ENCODE data around the gene PNPLA6.
"Not testable (repeated sequence)": the region's sequence is repeated elsewhere in the genome, so short reads cannot be mapped to it uniquely, and the experiment has no call there.

PNPLA6 gene

GRCh38 chr19:7533281-7533885 lies 2.1 kb upstream of the PNPLA6 start:
- Histone ChIP-seq H3K9me3 (ENCODE audit: control insufficient read depth, low read length) (no peaks in the 10 kb centered on the region), H3K4me1 (ENCODE audit: control insufficient read depth, insufficient read depth, low read length, poor library complexity, severe bottlenecking) (peaks cover 14% of the 10 kb centered on the region), H3K4me3 (ENCODE audit: insufficient read depth, low read depth, low read length, poor library complexity, severe bottlenecking) (peak overlapping the region; percentile 95), H3K36me3 (ENCODE audit: control insufficient read depth, insufficient read depth, low read length) (peaks cover 1% of the 10 kb centered on the region), H3K27ac (ENCODE audit: insufficient read depth, low read length, poor library complexity, severe bottlenecking) (peak overlapping the region; percentile 77), H3K27me3 (replicated peaks; ENCODE audit: control insufficient read depth, insufficient read depth, low read length, poor library complexity, severe bottlenecking) (no peaks in the 10 kb centered on the region)
- DNase-seq = no peak

- peak overlapping the region; percentile 95 for H3K4me3 ChIP-seq (ENCODE audit: insufficient read depth, low read depth, low read length, poor library complexity, severe bottlenecking)
- H3K27me3 ChIP-seq (replicated peaks; ENCODE audit: control insufficient read depth, insufficient read depth, low read length, poor library complexity, severe bottlenecking) = no peaks in the 10 kb centered on the region
- H3K27ac ChIP-seq (ENCODE audit: insufficient read depth, low read length, poor library complexity, severe bottlenecking) = peak overlapping the region; percentile 77
- no peaks in the 10 kb centered on the region for H3K9me3 ChIP-seq (ENCODE audit: control insufficient read depth, low read length)
- DNase-seq = peak; percentile 70 to 78 (median 75)
- peaks cover 14% of the 10 kb centered on the region for H3K4me1 ChIP-seq (ENCODE audit: control insufficient read depth, insufficient read depth, low read length, poor library complexity, severe bottlenecking)
- H3K36me3 ChIP-seq (ENCODE audit: control insufficient read depth, insufficient read depth, low read length) = peaks cover 7% of the 10 kb centered on the region
These were observed 1.5 kb upstream of the PNPLA6 start for GRCh38 chr19:7533925-7534480.

- Histone ChIP-seq H3K27ac (ENCODE audit: insufficient read depth, low read length, poor library complexity, severe bottlenecking) (peak overlapping the region; percentile 77), H3K27me3 (replicated peaks; ENCODE audit: control insufficient read depth, insufficient read depth, low read length, poor library complexity, severe bottlenecking) (no peaks in the 10 kb centered on the region), H3K36me3 (ENCODE audit: control insufficient read depth, insufficient read depth, low read length) (peaks cover 7% of the 10 kb centered on the region), H3K4me1 (ENCODE audit: control insufficient read depth, insufficient read depth, low read length, poor library complexity, severe bottlenecking) (peaks cover 14% of the 10 kb centered on the region), H3K4me3 (ENCODE audit: insufficient read depth, low read depth, low read length, poor library complexity, severe bottlenecking) (peak overlapping the region; percentile 95), H3K9me3 (ENCODE audit: control insufficient read depth, low read length) (no peaks in the 10 kb centered on the region)
- DNase-seq = peak in 1 of 3 donors; percentile 20
These were observed 928 bp upstream of the PNPLA6 start for GRCh38 chr19:7534531-7535046.

- Histone ChIP-seq H3K4me1 (ENCODE audit: control insufficient read depth, insufficient read depth, low read length, poor library complexity, severe bottlenecking) (peaks cover 14% of the 10 kb centered on the region), H3K27ac (ENCODE audit: insufficient read depth, low read length, poor library complexity, severe bottlenecking) (peak overlapping the region; percentile 77), H3K27me3 (replicated peaks; ENCODE audit: control insufficient read depth, insufficient read depth, low read length, poor library complexity, severe bottlenecking) (no peaks in the 10 kb centered on the region), H3K4me3 (ENCODE audit: insufficient read depth, low read depth, low read length, poor library complexity, severe bottlenecking) (peak overlapping the region; percentile 95), H3K36me3 (ENCODE audit: control insufficient read depth, insufficient read depth, low read length) (peaks cover 20% of the 10 kb centered on the region), H3K9me3 (ENCODE audit: control insufficient read depth, low read length) (no peaks in the 10 kb centered on the region)
- DNase-seq = no peak
These were observed 630 bp downstream of the PNPLA6 start for GRCh38 chr19:7535998-7536695.

GRCh38 chr19:7538990-7539389 lies 3.5 kb downstream of the PNPLA6 start:
- H3K9me3 ChIP-seq (ENCODE audit: control insufficient read depth, low read length); DNase-seq; H3K4me3 ChIP-seq (ENCODE audit: insufficient read depth, low read depth, low read length, poor library complexity, severe bottlenecking); H3K27ac ChIP-seq (ENCODE audit: insufficient read depth, low read length, poor library complexity, severe bottlenecking); H3K27me3 ChIP-seq (replicated peaks; ENCODE audit: control insufficient read depth, insufficient read depth, low read length, poor library complexity, severe bottlenecking): not testable (repeated sequence)
- Histone ChIP-seq H3K4me1 (ENCODE audit: control insufficient read depth, insufficient read depth, low read length, poor library complexity, severe bottlenecking) (peaks cover 10% of the 10 kb centered on the region), H3K36me3 (ENCODE audit: control insufficient read depth, insufficient read depth, low read length) (peaks cover 43% of the 10 kb centered on the region)

GRCh38 chr19:7539827-7540425 lies 4.4 kb downstream of the PNPLA6 start:
- DNase-seq = no peak
- H3K9me3 ChIP-seq (ENCODE audit: control insufficient read depth, low read length) = no peaks in the 10 kb centered on the region
- H3K4me1 ChIP-seq (ENCODE audit: control insufficient read depth, insufficient read depth, low read length, poor library complexity, severe bottlenecking) = peaks cover 5% of the 10 kb centered on the region
- no peak overlapping the region for H3K27ac ChIP-seq (ENCODE audit: insufficient read depth, low read length, poor library complexity, severe bottlenecking)
- no peak overlapping the region for H3K4me3 ChIP-seq (ENCODE audit: insufficient read depth, low read depth, low read length, poor library complexity, severe bottlenecking)
- peaks cover 43% of the 10 kb centered on the region for H3K36me3 ChIP-seq (ENCODE audit: control insufficient read depth, insufficient read depth, low read length)
- H3K27me3 ChIP-seq (replicated peaks; ENCODE audit: control insufficient read depth, insufficient read depth, low read length, poor library complexity, severe bottlenecking) = no peaks in the 10 kb centered on the region

- Histone ChIP-seq H3K4me1 (ENCODE audit: control insufficient read depth, insufficient read depth, low read length, poor library complexity, severe bottlenecking) (peaks cover 5% of the 10 kb centered on the region), H3K9me3 (ENCODE audit: control insufficient read depth, low read length) (no peaks in the 10 kb centered on the region), H3K27me3 (replicated peaks; ENCODE audit: control insufficient read depth, insufficient read depth, low read length, poor library complexity, severe bottlenecking) (no peaks in the 10 kb centered on the region), H3K4me3 (ENCODE audit: insufficient read depth, low read depth, low read length, poor library complexity, severe bottlenecking) (no peak overlapping the region), H3K27ac (ENCODE audit: insufficient read depth, low read length, poor library complexity, severe bottlenecking) (no peak overlapping the region), H3K36me3 (ENCODE audit: control insufficient read depth, insufficient read depth, low read length) (peaks cover 43% of the 10 kb centered on the region)
- DNase-seq = no peak
These were observed 5.4 kb downstream of the PNPLA6 start for GRCh38 chr19:7540761-7541474.

GRCh38 chr19:7541475-7541824 lies 5.9 kb downstream of the PNPLA6 start:
- Histone ChIP-seq H3K4me1 (ENCODE audit: control insufficient read depth, insufficient read depth, low read length, poor library complexity, severe bottlenecking) (peaks cover under 1% of the 10 kb centered on the region), H3K4me3 (ENCODE audit: insufficient read depth, low read depth, low read length, poor library complexity, severe bottlenecking) (no peak overlapping the region), H3K9me3 (ENCODE audit: control insufficient read depth, low read length) (no peaks in the 10 kb centered on the region), H3K27me3 (replicated peaks; ENCODE audit: control insufficient read depth, insufficient read depth, low read length, poor library complexity, severe bottlenecking) (no peaks in the 10 kb centered on the region), H3K27ac (ENCODE audit: insufficient read depth, low read length, poor library complexity, severe bottlenecking) (no peak overlapping the region), H3K36me3 (ENCODE audit: control insufficient read depth, insufficient read depth, low read length) (peaks cover 43% of the 10 kb centered on the region)
- no peak for DNase-seq

GRCh38 chr19:7541828-7542443 lies 6.4 kb downstream of the PNPLA6 start:
- Histone ChIP-seq H3K27me3 (replicated peaks; ENCODE audit: control insufficient read depth, insufficient read depth, low read length, poor library complexity, severe bottlenecking) (no peaks in the 10 kb centered on the region), H3K36me3 (ENCODE audit: control insufficient read depth, insufficient read depth, low read length) (peaks cover 43% of the 10 kb centered on the region), H3K9me3 (ENCODE audit: control insufficient read depth, low read length) (no peaks in the 10 kb centered on the region), H3K4me3 (ENCODE audit: insufficient read depth, low read depth, low read length, poor library complexity, severe bottlenecking) (no peak overlapping the region), H3K27ac (ENCODE audit: insufficient read depth, low read length, poor library complexity, severe bottlenecking) (no peak overlapping the region), H3K4me1 (ENCODE audit: control insufficient read depth, insufficient read depth, low read length, poor library complexity, severe bottlenecking) (no peaks in the 10 kb centered on the region)
- no peak for DNase-seq

Measured in effector memory CD4-positive, alpha-beta T cell (primary cell).